ENCODE results near the gene CDPF1. TPM values are rescaled to one million over a fixed set of nuclear protein-coding genes. Genes with fewer than 3 reads are reported as not detected.
A peak's percentile ranks its signal among the peaks of the same experiment; 100 is the strongest.

CDPF1 gene
- polyA plus RNA-seq, 3 donors, result 8.3 to 8.4 (median 8.3) TPM

DNA sequence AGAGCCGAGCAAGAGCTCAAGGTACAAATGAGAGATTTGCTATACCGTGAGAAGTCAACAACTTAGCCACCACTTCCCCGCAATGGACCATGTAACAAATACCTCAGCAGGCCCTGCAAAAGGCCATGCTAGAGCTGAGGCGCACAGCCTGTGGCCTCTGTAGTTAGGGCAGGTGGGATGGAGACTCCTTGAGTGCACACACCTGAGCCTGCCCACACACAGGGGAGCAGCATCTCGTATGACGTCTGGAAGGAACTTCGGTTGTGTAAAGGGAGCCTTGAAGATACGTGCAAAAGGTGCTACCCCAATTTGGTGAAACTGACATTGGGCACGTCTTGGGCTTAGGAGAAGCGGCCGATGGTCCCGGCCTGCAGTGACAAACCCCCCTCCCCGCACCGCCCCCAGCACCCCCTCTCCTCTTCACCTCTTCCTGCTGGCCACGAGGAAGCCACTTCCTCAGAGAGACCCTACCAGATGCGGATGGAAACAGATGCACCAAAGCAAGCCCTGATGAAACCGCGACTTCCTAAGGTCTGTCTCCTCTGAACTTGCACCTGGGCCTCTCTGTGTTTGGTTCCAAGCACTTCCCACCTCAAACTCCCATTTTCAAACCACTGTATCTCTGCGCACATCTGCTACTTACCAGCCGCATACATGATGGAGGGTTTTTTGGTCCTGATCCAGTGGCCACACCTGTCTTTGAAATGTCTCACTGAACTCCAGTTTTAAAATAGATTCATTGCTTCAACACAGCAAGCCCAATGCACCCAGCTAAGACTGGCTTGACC is 10.6 kb downstream of the CDPF1 start:
- H3K9ac ChIP-seq (ENCODE audit: insufficient read depth, low read length, poor library complexity, severe bottlenecking), result no peak overlapping the region
- H3K9me3 ChIP-seq (replicated peaks in 1 of 2; ENCODE audit: control insufficient read depth in 1 of 2, insufficient read depth in 1 of 2, low read length in 2 of 2), result no peaks in the 10 kb centered on the region
- TF ChIP-seq, protein P1, sequence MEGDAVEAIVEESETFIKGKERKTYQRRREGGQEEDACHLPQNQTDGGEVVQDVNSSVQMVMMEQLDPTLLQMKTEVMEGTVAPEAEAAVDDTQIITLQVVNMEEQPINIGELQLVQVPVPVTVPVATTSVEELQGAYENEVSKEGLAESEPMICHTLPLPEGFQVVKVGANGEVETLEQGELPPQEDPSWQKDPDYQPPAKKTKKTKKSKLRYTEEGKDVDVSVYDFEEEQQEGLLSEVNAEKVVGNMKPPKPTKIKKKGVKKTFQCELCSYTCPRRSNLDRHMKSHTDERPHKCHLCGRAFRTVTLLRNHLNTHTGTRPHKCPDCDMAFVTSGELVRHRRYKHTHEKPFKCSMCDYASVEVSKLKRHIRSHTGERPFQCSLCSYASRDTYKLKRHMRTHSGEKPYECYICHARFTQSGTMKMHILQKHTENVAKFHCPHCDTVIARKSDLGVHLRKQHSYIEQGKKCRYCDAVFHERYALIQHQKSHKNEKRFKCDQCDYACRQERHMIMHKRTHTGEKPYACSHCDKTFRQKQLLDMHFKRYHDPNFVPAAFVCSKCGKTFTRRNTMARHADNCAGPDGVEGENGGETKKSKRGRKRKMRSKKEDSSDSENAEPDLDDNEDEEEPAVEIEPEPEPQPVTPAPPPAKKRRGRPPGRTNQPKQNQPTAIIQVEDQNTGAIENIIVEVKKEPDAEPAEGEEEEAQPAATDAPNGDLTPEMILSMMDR (IDR thresholded peaks at IDR 0.05), result no peak
- Mint-ChIP-seq H3K4me1 (peaks cover 19% of the 10 kb centered on the region), H3K9me3 (no peaks in the 10 kb centered on the region), H3K27ac (peak overlapping the region in 2 of 7 donors; percentile 19 to 76), H3K27me3 (ENCODE audit: low read depth in 3 of 3) (no peaks in the 10 kb centered on the region), H3K4me3 (no peak overlapping the region), H3K36me3 (peaks cover 50 to 57% of the 10 kb centered on the region in 2 donors)
- WGBS (ENCODE audit: insufficient coverage), result 38% methylated on average over 5 of the region's 20 CpGs
- H3K36me3 ChIP-seq (replicated peaks in 1 of 2; ENCODE audit: control insufficient read depth in 1 of 2, insufficient read depth in 2 of 2, low read length in 2 of 2), result peaks cover 10 to 58% of the 10 kb centered on the region in 2 donors
- H3K4me2 ChIP-seq (replicated peaks; ENCODE audit: extremely low read depth, low read length, poor library complexity, severe bottlenecking), result no peak overlapping the region
- peaks cover 21 to 25% of the 10 kb centered on the region in 2 donors for H3K4me1 ChIP-seq (ENCODE audit: control insufficient read depth in 1 of 2, insufficient read depth in 2 of 2, low read length in 2 of 2)
- no peak overlapping the region for H3K27ac ChIP-seq (ENCODE audit: low read depth in 1 of 2, low read length in 2 of 2)
- DNase-seq, result no peak
- intact Hi-C loops (cut with micrococcal nuclease), result no loop called here
- no peaks in the 10 kb centered on the region for H3K79me2 ChIP-seq (ENCODE audit: insufficient read depth, low read length)
- H3K4me3 ChIP-seq (replicated peaks in 1 of 3; ENCODE audit: low read depth in 2 of 3, low read length in 3 of 3), result no peak overlapping the region
- H2AFZ ChIP-seq (ENCODE audit: insufficient read depth, low read depth, low read length, poor library complexity, severe bottlenecking), result no peak overlapping the region
- H4K20me1 ChIP-seq (ENCODE audit: insufficient read depth, low read length), result no peaks in the 10 kb centered on the region
- no peaks in the 10 kb centered on the region for H3K27me3 ChIP-seq (ENCODE audit: control insufficient read depth in 2 of 2, insufficient read depth in 2 of 2, low read length in 2 of 2)

DNA sequence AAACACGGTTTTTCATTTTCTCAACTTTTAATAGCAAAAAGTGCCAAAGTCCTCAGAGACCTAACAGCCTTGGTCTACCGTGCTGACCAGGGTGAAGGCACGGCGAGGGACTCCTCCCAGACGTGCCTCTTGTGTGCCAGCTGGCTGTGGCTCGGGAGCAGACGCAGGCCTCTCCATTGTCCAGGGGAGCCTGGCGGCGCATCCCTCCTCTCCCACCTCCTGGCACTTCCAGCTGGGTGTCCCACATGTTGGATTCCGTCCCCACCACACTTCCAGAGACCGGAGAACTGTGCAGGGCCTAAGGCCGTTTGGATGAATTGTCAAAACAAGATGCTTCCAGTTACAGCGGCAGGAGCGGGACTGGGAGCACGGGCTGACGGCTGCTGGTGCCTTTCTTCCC is 11.6 kb downstream of the CDPF1 start:
- Histone ChIP-seq H3K4me1 (ENCODE audit: control insufficient read depth in 1 of 2, insufficient read depth in 2 of 2, low read length in 2 of 2) (peaks cover 23 to 25% of the 10 kb centered on the region in 2 donors), H3K9ac (ENCODE audit: insufficient read depth, low read length, poor library complexity, severe bottlenecking) (no peak overlapping the region), H3K9me3 (replicated peaks in 1 of 2; ENCODE audit: control insufficient read depth in 1 of 2, insufficient read depth in 1 of 2, low read length in 2 of 2) (no peaks in the 10 kb centered on the region), H3K79me2 (ENCODE audit: insufficient read depth, low read length) (no peaks in the 10 kb centered on the region), H3K27ac (ENCODE audit: low read depth in 1 of 2, low read length in 2 of 2) (no peak overlapping the region), H3K36me3 (replicated peaks in 1 of 2; ENCODE audit: control insufficient read depth in 1 of 2, insufficient read depth in 2 of 2, low read length in 2 of 2) (peaks cover 5 to 50% of the 10 kb centered on the region in 2 donors), H3K4me2 (replicated peaks; ENCODE audit: extremely low read depth, low read length, poor library complexity, severe bottlenecking) (no peak overlapping the region), H3K4me3 (replicated peaks in 1 of 3; ENCODE audit: low read depth in 2 of 3, low read length in 3 of 3) (no peak overlapping the region), H2AFZ (ENCODE audit: insufficient read depth, low read depth, low read length, poor library complexity, severe bottlenecking) (no peak overlapping the region), H3K27me3 (ENCODE audit: control insufficient read depth in 2 of 2, insufficient read depth in 2 of 2, low read length in 2 of 2) (no peaks in the 10 kb centered on the region), H4K20me1 (ENCODE audit: insufficient read depth, low read length) (no peaks in the 10 kb centered on the region)
- H3K4me1 Mint-ChIP-seq, result peaks cover 20% of the 10 kb centered on the region
- no peak overlapping the region for H3K27ac Mint-ChIP-seq
- 99% methylated on average over 16 of the region's 16 CpGs for WGBS (ENCODE audit: insufficient coverage)
- H3K27me3 Mint-ChIP-seq (ENCODE audit: low read depth in 3 of 3), result no peaks in the 10 kb centered on the region
- no peak overlapping the region for H3K4me3 Mint-ChIP-seq
- no peaks in the 10 kb centered on the region for H3K9me3 Mint-ChIP-seq
- TF ChIP-seq, protein P1 (IDR thresholded peaks at IDR 0.05), result no peak
- intact Hi-C loops (cut with micrococcal nuclease), result no loop called here
- DNase-seq, result no peak
- peaks cover 44 to 50% of the 10 kb centered on the region in 2 donors for H3K36me3 Mint-ChIP-seq

All from CD14-positive monocyte (primary cell).